Stimulated activated CD4-positive, alpha-beta T cell treated with anti-CD3 and anti-CD28 coated beads, TNF-alpha, amount 100 ng/mL, for 24 hours (primary cell): Measurements from ENCODE around the gene MALRD1.
"Not testable (repeated sequence)": the region's sequence is repeated elsewhere in the genome, so short reads cannot be mapped to it uniquely, and the experiment has no call there.

ENCODE experiments used
- DNase-seq, 3 experiments: peaks; one replicate each; pipeline ENCODE4 v3.0.0-alpha.2; 2020; ENCODE audit warnings: low read depth in 3 of 3

The MALRD1 gene

DNA sequence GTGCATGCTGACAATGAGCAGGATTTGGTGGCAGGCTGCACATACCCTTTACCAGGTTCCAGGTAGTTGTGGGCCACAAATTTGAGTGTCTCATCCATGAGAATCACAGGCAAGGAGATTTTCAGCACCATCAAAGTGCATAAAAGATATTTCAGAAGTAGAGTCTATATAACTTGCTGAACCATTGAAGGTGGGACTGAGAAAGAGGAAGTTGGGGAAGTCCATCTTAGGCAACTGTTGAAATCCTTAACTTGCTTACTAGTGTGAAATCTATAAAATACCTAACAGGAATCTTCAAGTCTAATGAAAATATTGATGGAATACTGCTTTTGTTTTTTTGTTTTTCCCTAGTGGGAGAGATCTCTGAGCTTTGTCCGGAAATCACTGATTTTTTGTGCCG is 442.6 kb downstream of the MALRD1 start:
- no peak for DNase-seq

DNA sequence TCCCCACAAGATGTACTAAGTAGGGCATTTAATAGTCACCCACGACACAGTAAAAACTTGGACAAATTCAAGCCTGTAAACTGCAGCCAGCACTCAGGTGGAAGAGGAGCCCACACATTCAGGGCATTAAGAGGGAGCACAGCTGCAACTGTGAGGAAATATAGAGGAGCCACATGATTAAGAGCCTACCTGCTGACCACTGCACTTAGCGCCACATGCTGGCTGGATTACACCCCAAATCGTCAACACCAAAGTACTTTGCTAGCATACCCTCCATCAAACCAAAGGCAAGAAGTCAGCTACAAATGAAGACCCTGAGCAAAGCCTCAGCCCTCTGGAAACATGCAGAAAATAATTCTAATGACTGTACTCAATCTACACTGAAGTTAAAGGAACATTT is 445.3 kb downstream of the MALRD1 start:
- DNase-seq: no peak

DNA sequence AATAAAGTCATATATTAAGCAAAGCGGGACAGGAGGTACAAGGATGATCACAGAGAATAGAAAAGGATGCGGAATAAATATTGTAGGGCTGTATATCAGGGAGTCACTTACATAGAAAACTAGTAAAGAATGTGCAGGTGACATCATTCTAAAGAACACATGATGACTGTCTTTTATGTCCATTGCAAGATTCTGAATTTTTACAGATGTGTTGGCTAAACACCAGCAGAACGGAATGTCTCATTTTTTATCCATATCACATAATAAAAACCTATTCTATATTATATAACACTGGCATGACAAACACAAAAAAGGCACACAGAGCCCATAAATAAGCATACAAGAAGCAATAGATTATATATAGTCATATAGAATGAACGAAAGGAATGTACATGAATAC is 448.4 kb downstream of the MALRD1 start:
- DNase-seq: no peak

DNA sequence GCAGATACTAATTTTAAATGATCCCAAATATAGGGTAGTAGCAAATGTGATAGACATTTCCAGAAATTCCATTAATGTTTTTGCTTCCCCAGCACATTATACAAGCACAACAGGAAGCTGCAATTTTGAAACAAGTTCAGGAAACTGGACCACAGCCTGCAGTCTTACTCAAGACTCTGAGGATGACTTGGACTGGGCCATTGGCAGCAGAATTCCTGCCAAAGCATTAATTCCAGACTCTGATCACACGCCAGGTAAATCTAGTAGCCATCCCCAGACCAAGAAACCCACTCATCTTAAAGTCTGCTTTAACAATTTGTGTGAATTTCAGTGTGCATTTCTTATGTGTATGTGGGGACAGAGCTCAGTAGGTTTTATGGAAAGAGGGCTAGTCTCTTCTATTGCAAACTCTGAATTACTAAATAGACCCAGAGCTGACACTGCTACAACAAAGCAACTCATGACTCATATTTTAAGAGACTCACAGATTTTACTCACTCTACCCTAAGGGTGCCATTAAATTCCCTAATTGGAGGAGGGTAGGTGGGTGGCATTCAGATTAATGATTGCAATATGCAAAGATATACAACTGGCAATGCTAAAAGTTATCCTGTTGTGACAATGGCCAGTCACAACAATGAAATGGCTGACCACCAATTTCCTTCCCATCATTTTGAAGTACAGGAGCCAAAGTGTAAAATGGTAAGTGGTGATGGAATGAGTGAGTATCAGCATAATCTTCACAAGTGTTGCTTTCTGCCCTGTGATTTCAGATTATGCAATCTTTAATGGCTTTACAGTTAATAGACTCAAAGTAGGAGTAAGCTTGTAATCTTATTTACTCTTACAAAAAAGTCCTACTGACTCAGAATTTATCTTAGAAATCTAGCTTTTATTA is 450.0 kb downstream of the MALRD1 start:
- DNase-seq: no peak

- DNase-seq: no peak
Observed at GRCh38 chr10:19499291-19499770, 450.7 kb downstream of the MALRD1 start.

DNA sequence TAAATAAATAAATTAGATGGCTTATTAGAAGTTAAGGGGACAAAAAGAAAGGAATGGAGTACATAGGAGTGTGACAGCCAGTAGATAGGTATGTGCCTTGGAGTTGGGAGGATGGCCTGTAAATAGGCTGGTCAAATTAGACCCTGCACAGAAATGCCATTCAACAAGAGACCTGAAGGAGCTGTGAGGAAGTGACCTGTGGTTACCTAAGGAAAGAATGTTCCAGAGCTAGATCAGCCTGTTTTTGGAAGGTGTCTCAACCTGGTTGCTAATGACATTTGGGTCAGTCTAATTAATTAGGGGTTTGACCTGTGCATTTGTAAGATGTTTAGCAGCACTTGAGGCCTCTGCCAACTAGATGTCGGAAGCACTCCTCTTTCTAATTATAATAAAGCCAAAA is 452.4 kb downstream of the MALRD1 start:
- DNase-seq: no peak

GRCh38 chr10:19505320-19506312 is 457.0 kb downstream of the MALRD1 start:
- DNase-seq: no peak

GRCh38 chr10:19510005-19510732 is 461.6 kb downstream of the MALRD1 start:
- DNase-seq: not testable (repeated sequence)

DNA sequence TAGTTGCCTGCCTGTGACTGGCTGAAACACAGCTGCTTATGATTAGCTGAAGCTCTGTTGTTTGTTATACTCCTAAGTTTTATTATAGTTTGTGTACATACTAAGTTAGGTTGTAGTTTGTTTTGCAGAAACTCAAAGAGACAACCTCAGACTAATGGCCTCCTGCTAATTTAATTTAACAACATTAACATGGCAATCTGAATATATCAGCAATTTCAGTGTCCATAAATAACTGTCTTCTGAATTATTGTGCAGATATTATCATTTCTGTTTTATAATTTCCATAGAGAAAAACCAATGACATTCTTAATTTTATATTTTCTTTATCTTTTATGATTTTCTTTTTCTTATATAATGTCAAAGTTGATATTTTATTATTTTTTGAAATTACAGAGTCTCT is 469.5 kb downstream of the MALRD1 start:
- DNase-seq: no peak

- no peak for DNase-seq
Observed at GRCh38 chr10:19518632-19519031, 470.0 kb downstream of the MALRD1 start.

DNA sequence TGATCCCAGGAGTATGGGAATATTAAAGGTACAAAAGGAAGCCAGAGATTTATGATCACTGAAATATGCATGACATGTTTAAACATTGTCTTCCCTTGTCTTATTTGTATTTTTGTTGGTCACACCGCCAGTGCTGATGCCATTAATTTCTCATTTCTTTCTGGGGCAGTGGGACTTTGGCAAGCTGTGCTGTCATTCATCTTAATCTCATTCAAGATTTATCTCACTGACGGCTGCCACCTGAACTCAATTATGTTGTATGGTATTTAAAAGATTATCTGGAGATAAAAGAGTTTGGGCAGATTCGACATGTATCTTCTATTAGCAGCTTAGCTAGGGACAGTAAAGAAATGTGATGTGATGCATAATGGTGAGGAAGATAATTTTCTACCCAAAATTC is 482.7 kb downstream of the MALRD1 start:
- no peak for DNase-seq

DNA sequence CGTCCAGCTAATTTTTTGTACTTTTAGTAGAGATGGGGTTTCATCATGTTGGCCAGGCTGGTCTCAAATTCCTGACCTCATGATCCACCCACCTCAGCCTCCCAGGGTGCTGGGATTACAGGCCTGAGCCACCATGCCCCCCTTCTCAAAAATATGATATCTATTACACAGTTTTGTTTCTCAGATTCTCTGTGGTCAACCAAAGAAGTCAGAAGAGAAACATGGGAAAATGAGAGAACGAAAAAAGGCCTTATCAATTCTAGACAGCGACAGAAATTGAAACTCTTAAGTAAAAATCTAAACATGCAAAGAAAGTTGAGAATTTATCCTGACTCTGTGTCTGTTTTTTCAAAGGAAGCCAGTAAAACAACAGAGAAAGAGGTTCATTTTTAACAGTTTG is 483.8 kb downstream of the MALRD1 start:
- DNase-seq: no peak

DNA sequence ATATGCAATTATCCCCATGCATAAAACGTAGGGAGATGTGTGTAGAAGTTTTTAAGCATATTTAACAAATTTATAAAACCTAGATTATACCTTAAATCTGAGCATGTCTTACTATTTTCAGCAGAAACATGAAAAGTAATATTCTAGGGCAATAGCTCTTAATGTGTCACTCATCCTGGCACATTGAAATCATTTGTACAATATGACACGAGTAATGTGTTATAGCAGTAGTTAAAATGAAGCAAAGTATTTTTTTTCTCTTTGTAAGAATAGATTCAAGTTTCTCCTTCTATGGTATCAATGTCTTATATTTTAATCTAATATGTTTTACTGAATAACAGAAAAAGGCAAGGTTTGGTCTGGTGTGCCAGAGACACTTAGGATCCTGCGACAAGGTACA is 492.7 kb downstream of the MALRD1 start:
- DNase-seq: no peak

DNA sequence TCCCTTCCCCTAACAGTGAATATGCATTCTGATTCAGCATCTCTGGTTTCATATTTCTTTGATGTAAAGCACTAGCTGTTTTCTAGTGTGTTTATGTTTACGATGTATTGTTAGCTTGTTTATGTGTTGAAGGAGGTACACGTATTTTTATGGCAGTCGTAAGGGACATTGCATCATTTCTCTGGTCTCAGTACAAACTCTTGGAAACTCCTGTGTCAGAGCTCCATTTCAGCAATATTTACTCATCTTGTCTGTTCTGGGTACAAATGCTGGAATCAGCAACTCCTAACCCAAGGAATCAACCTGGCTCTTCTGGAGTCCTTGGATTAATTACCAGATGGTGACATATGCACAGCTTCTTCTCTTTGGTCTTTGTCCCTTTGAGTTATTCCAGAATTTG is 497.6 kb downstream of the MALRD1 start:
- DNase-seq: no peak

DNA sequence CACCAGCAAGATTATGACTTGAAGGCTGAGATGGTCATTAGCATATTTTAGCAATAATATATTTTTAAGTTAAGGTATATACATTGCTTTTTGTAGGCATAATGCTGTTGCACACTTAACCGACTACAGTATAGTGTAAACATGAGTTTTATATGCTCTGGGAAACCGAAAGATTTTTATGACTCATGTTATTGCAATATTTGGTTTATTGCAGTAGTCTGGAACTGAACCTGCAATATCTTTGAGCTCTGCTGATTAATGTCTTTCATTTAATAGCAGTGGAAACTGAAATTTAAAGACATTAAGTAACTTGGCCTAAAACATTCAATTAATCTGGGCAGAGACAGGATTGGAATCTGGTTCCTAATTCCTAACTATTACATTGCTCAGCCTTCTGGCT is 500.9 kb downstream of the MALRD1 start:
- DNase-seq: no peak

GRCh38 chr10:19556666-19557065 is 508.1 kb downstream of the MALRD1 start:
- DNase-seq: no peak

- DNase-seq: no peak
Observed at GRCh38 chr10:19561181-19561580, 512.6 kb downstream of the MALRD1 start.

DNA sequence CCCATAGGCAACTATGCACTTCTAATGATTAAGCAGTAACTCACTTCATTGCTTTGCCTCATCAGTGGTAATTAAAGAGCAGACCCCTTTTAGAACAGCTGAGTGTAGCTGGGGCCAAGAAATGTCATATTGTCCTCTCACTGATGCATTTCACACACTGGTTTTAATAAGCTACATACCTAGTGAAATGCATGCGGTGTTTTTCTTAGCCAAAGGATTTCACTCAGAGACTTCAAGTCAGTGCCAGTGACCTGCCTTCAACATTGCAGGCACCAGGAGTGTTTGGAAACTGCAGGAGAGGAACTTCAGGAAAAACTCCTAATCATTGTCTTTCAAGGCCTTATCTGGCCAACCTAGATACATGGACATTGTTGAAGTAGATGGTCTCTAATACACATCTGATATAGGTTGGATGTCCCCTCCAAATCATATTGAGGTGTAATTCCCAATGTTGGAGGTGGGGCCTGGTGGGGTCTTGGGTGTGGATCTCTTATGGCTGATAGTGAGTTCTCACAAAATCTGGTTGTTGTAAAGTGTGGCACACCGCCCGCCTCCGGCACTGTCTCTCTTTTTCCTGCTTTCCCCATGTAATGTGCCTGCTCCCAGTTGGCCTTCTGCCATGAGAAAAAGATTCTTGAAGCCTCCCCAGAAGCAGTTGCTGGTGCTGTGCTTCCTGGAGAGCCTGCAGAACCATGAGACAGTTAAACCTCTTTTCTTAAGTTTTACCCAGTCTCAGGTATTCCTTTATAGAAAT is 515.0 kb downstream of the MALRD1 start:
- DNase-seq: no peak

DNA sequence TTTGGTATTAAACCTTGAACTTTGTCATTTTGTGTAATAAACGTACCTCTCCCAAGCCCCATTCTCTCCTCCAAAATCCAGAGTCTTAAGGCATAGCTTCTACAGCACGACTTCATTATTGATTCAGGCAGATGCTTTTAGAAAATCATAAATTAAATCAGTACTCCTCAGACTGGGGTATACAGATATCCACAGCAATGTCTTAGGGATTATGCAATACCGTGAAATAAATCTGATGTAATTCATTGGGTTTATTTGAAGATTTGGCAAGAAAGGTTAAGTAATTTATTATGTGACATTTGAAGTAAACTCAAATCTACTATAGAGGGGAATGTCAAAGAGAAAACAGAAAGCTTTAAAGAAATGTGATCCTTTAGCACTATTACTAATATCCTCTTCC is 521.5 kb downstream of the MALRD1 start:
- no peak for DNase-seq

DNA sequence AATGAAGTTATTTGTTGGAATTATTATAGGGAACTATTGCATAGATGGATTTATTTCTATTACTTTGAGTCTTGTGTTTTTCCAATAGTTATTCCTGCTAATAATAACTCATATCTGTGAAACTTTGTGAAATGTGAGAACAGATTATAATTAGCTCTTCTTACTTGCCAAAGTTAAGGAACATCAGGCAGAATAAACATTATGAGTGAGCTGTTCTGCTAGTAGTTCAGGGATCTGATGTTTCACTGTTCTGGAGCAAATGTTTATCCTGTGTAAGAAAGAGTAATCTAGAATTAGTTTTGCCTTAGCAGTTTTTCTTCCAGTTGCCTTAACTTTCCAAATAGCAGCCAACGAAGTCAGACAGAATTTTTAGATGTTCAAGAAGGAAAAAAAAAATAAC is 522.4 kb downstream of the MALRD1 start:
- no peak for DNase-seq

GRCh38 chr10:19572056-19572455 is 523.5 kb downstream of the MALRD1 start:
- DNase-seq: no peak
